ENCODE results near the gene ZNF136.
A peak's percentile ranks its signal among the peaks of the same experiment; 100 is the strongest.

Gene ZNF136

GRCh38 chr19:12187625-12188024 is 24.7 kb downstream of the ZNF136 start:
- DNase-seq: no peak

GRCh38 chr19:12194827-12195731 is 32.2 kb downstream of the ZNF136 start:
- peak; percentile 34 to 95 (median 84) for DNase-seq

- no peak for DNase-seq
These were observed 35.2 kb downstream of the ZNF136 start for GRCh38 chr19:12198136-12198535.

GRCh38 chr19:12199757-12200419 is 37.0 kb downstream of the ZNF136 start:
- no peak for DNase-seq

- no peak for DNase-seq
These were observed 39.4 kb downstream of the ZNF136 start for GRCh38 chr19:12202250-12202649.

GRCh38 chr19:12205296-12205695 is 42.4 kb downstream of the ZNF136 start:
- no peak for DNase-seq

- no peak for DNase-seq
These were observed 45.3 kb downstream of the ZNF136 start for GRCh38 chr19:12208221-12208620.

- no peak for DNase-seq
These were observed 54.4 kb downstream of the ZNF136 start for GRCh38 chr19:12217332-12217731.

- no peak for DNase-seq
These were observed 60.2 kb downstream of the ZNF136 start for GRCh38 chr19:12222980-12223630.

- no peak for DNase-seq
These were observed 61.8 kb downstream of the ZNF136 start for GRCh38 chr19:12224676-12225075.

- no peak for DNase-seq
These were observed 67.1 kb downstream of the ZNF136 start for GRCh38 chr19:12229990-12230389.

GRCh38 chr19:12230751-12231733 is 68.1 kb downstream of the ZNF136 start:
- no peak for DNase-seq

- no peak for DNase-seq
These were observed 70.1 kb downstream of the ZNF136 start for GRCh38 chr19:12232961-12233360.

GRCh38 chr19:12237143-12237839 is 74.4 kb downstream of the ZNF136 start:
- DNase-seq: no peak

Data from anterior cingulate cortex (tissue), 58 donors.